ENCODE measurements around the gene BIRC3. TPM values are rescaled to one million over a fixed set of nuclear protein-coding genes. Genes with fewer than 3 reads are reported as not detected.

The BIRC3 gene
- total RNA-seq = 2.2 TPM

DNA sequence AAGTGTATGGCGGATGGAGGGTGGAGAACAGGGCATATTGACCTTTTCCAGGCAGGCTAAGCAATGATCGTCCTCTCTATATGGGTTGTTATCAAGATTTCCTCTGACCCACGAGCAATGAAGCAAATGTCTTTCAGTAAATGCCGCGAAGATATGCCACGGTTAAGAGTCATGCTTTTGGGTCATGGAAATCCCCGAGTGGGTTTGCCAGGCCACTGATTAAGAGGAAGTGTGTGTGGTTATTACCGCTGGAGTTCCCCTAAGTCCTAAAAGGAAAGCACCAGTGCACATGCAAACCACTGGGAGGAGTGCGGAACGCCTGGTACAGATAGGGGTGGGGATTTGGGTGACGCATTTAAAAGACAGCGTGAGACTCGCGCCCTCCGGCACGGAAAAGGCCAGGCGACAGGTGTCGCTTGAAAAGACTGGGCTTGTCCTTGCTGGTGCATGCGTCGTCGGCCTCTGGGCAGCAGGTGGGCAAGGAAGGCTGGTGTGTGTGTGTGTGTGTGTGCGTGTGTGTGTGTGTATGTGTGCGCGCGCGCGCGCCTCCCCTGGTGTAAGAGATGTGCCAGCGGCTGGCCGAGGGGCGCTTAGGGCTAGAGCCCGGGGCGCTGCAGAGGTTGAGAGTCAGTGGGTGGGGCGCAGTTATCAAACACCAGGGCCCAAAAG, at the start of gene BIRC3:
BIRC3 (plus strand) TSS at position 386 of the 669 bp plus-strand sequence. CDS start 7,026 bp downstream, outside the sequence.
- ATAC-seq = peak; percentile 99

DNA sequence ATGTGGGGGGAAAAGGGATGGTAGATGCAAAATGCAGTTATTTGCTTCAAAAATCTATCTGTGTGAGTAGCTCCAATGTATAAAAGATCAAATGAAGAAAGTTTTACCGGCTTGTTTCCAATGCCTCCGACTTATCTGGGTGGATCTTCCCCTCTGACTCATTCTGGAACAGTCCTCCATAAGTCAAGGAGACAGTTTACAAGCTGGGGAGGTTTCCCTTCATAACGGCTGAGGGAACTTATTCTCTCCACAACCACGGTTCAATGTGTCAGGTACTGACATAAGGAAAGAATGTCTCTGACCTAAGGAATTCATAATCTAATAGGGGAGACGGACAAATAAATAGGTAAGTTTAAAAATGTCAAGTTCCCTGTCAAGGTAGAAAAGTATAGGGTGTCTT, 49.7 kb upstream of the BIRC3 start:
- ATAC-seq = no peak

- ATAC-seq = peak; percentile 92
Measured at GRCh38 chr11:102268083-102268984, 49.0 kb upstream of the BIRC3 start.

- no peak for ATAC-seq
Measured at GRCh38 chr11:102268985-102269470, 48.3 kb upstream of the BIRC3 start.

GRCh38 chr11:102269927-102270326, 47.4 kb upstream of the BIRC3 start:
- ATAC-seq = peak; percentile 87

DNA sequence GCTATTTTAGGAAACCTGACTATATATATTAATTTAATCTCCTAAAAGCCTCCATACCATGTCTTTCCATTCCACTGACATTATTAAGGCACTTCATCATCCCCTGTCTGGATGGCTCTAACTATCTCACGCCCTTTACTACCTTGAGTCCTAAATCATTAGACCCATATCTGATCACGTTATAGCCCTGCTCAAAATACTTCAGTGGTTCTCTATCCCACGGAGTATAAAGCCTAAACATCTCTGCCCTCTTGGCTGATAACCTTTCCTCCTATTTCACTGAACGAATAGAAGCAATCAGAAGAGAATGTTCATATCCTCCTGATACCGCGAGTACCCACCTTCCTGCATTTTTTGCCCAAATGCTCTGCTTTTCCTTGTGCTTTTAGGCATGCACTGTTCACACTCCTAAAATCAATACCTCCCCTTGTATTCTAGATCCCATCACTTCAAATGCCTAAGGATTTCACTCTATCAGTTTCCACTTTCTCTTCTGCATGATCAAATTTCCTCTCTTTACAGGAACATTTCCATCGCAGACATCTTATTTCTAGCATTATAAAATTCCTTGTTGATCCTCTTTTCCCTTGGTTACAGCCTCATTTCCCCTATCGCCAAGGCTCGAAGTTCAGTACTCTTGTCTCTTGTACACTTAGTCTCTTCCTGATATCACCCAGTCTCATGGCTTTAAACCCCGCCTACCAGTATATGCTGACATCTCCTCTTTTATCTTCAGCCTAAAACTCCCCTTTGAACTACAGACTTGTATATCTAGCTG, 45.0 kb upstream of the BIRC3 start:
- ATAC-seq = no peak

DNA sequence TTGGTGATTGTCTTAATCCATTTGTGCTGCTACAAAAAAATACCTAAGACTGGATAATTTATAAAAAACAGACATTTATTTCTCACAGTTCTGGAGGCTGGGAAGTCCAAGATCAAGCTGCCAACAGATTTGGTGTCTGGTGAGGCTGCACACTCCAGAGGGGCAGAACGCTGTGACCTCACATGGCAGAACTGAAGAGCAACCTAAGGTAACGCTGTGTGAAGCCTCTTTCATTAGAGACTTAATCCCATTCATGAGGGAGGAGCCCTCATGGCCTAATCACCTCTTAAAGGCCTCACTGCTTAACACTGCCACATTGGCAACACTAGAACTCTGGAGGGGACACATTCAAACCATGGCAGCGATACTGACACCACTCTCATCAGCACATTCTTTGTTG, 42.7 kb upstream of the BIRC3 start:
- ATAC-seq = no peak

DNA sequence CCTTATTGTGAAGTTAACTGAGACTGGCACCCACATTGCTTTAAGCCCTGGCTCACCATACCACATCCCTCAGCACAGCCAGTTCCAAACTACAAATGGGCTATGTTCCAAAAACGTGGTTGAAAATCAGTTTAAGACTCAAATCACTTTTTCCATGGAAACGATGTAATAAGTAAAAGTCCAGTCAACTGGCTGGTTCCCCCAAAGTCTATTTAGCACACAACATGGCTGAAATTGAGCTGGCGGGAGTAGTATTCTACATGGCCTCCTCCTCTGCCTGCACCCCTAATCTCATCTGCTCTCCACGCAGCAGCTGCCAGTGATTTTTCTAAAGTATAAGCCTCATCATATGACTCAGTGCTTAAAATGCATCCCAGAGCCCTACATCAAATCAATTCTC, 40.9 kb upstream of the BIRC3 start:
- ATAC-seq = no peak

DNA sequence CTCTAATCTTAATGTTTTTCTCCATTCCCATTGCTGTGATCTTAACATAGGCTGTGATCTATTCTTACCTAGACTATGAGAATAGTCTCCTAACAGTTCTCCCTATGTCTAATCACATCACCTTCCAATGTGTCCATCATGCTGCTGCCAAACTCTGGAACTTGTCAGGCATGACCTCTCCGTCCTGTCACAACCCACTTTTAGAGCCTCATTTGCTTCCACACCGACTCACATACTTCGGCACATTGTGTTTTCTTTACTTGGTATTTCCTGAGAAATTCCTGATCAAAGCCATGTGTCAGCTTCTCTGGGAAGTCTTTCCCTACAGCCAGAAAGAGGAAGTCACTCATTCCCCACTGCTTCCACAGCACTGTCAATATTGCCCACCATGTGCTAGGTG, 40.5 kb upstream of the BIRC3 start:
- no peak for ATAC-seq

DNA sequence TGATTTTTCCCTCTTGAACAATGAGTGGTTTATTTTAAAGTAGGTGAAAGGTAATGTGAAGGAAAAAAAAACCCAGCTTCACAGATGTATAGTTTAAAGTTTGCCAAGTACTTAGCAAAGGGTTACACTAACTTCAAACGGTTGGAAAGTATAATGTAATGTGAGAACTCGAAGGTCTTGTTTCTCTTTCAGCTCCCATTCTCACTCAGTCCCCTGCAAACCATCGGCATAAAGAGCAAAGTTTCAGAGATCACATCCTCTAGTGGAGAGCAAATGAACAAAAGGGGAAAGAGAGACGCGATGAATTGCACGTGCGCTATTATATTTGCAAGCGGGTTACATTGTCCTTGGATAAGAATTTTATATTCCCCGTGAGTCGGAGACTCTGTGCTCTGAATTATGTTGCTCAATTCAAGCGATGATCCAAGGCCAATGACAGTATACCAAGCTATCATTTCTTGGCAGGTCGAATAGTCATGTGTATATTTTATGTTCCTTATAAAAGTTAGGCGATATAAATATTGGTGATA, 37.6 kb upstream of the BIRC3 start:
- peak; percentile 55 for ATAC-seq

GRCh38 chr11:102280245-102280833, 36.9 kb upstream of the BIRC3 start:
- ATAC-seq = no peak

- no peak for ATAC-seq
Measured at GRCh38 chr11:102283116-102283485, 34.2 kb upstream of the BIRC3 start.

- ATAC-seq = peak; percentile 63
Measured at GRCh38 chr11:102284008-102284407, 33.3 kb upstream of the BIRC3 start.

DNA sequence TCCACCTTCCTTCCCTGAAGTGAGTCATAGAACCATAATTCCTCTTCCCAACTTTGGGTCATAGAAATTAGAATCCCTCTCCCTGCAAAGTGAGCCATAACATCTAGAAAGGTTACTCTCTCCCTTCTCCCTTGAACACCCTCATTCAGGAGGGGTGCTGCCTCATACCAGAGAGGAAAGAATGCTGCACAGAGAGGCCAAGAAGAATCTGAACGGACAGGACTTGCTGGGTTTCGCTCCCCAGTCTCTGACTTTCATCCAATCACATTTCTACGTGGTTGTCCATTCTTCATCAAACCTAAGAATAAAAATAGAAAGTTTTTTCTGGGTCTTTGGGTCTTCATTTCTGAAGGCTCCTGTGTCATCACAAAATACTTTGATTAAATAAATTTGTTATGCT, 31.0 kb upstream of the BIRC3 start:
- no peak for ATAC-seq

DNA sequence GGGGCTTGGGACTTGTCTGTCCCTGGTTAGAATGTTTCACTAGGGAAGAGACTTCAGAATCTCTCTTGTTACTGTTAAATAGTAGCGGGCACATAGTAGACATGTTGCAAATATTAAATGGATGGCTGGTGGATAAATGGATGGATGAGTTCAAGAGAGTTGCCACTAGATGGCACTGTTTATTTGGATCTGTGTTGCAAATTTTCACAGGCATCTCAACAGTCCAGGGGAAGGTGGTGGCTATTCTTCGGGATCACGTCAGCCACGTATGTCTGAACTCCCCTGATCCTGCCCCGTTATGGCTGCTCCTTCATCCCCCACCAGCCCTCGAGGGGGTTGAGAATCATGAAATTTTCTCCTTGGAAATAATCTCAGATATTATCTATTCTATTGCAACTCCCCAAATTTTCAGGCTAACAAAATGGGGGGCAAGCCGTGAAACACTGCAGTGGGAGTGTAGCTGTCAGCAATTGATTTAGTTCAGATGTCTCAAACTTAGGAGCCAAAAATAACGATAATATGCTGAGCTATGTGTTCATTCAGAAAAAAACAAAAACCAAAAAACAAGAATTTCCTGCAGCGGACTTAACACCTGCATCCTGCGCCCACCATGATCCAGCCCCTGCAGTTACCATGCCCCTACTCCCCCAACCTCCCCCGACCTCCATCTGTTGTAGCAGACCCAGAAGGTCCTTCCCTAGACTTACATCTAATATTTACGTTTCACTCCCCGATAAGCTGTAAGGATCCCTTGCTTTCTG, 29.1 kb upstream of the BIRC3 start:
- ATAC-seq = peak; percentile 78

DNA sequence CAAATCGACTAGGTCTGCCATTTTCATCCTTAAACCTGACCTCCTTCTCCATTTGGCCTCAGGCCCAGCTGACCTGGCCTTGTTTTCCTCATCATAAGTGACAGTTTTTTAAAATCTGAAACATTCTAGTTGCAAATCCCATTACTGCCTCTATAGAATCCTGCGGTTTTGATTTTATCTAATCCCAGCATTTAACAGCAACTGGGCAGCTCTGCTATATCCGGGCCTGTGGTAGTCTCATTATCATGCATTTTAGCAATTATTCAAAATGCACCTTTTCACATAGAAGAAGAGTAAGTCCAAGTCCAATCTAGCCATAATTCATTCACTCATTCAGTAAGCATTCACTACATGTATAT, 28.6 kb upstream of the BIRC3 start:
- ATAC-seq = no peak

- ATAC-seq = no peak
Measured at GRCh38 chr11:102289592-102289991, 27.7 kb upstream of the BIRC3 start.

DNA sequence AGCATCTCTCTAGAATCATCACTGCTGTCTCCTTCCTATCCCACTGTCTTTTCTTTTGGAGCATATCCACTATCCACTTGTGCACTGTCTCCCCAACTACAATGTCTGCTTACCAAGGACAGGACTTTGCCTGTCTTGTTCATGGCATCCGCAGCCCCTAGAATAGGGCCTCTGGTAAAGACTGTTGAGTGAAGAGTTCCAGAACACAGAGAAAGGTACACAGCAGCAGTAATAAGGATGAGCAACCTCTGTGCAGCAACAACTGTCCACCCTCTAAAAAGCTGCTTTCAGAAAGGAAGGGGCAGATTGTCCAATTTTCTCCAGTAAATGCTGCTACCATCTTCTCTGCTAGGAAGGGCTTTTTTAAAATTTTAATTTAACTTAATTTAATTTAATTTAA, 25.5 kb upstream of the BIRC3 start:
- no peak for ATAC-seq

DNA sequence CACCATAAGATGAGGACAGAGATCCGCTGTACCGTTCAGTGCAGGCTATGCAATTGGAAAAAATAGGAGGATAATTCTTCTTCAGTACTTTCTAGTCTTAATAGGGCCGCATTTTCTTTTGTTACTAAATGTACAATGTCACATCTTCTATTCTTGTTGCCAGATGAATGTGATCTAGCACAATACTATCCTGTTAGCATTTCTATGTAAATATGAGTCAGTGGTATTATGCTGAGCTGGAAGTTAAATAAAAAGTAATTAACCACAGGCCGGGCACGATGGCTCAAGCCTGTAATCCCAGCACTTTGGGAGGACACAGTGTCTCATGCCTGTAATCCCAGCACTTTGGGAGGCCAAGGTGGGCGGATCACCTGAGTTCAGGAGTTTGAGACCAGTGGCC, 24.4 kb upstream of the BIRC3 start:
- ATAC-seq = peak; percentile 49

GRCh38 chr11:102293873-102294601, 23.2 kb upstream of the BIRC3 start:
- ATAC-seq = peak; percentile 72

GRCh38 chr11:102295045-102295444, 22.2 kb upstream of the BIRC3 start:
- ATAC-seq = no peak
